NK-92 (cell line): ENCODE results near the gene NAGS.
"Not testable (repeated sequence)": the region's sequence is repeated elsewhere in the genome, so short reads cannot be mapped to it uniquely, and the experiment has no call there.

Source experiments
- DNase-seq: peaks from one replicate; lab custom pipeline; 2025; ENCODE audit not compliant: unreplicated experiment; lab: John Stamatoyannopoulos, UW

Gene NAGS

GRCh38 chr17:44038604-44039011 is 34.2 kb downstream of the NAGS start:
- DNase-seq: no peak

DNA sequence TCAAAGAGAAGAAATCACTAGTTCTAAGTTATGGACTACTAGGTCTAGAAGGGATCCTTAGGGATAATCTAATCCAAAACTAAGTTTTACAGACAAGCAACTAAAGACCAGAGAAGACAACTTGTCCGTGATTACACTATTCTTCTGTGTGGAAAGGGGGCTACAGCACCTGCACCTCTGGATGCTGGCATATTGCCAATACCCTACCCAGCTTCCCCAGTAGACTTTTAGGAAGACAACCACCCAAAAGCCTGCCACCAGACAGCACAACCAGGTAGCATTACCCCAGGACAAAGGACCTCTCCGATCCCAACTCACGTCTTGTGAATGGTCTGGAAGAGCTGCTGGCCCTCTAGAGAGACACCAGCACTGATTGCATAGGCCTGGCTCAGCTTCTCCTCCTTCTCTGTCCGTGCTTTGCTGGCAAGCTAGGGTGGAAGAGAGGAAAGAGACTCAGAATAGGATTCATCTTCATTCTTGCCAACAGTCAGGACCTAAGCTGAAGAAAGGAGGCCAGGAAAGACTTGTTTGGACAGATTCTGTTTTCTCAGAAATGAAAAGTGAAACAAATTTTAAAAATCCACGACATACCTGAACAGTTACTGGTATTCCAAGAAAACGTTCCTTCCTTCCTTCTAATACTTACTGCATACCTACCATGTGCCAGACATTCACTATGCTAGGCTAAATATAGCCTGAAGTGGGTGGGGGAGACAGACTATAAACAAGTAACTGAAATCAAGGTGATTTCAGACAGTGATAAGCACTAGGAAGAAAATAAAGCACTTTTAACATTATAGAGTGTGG is 35.6 kb downstream of the NAGS start:
- no peak for DNase-seq

- no peak for DNase-seq
Measured at GRCh38 chr17:44043272-44043696, 38.9 kb downstream of the NAGS start.

- DNase-seq: no peak
Measured at GRCh38 chr17:44044071-44044470, 39.6 kb downstream of the NAGS start.

GRCh38 chr17:44045486-44045885 is 41.1 kb downstream of the NAGS start:
- no peak for DNase-seq

GRCh38 chr17:44046893-44047292 is 42.5 kb downstream of the NAGS start:
- not testable (repeated sequence) for DNase-seq

GRCh38 chr17:44049294-44050060 is 45.1 kb downstream of the NAGS start:
- DNase-seq: no peak

DNA sequence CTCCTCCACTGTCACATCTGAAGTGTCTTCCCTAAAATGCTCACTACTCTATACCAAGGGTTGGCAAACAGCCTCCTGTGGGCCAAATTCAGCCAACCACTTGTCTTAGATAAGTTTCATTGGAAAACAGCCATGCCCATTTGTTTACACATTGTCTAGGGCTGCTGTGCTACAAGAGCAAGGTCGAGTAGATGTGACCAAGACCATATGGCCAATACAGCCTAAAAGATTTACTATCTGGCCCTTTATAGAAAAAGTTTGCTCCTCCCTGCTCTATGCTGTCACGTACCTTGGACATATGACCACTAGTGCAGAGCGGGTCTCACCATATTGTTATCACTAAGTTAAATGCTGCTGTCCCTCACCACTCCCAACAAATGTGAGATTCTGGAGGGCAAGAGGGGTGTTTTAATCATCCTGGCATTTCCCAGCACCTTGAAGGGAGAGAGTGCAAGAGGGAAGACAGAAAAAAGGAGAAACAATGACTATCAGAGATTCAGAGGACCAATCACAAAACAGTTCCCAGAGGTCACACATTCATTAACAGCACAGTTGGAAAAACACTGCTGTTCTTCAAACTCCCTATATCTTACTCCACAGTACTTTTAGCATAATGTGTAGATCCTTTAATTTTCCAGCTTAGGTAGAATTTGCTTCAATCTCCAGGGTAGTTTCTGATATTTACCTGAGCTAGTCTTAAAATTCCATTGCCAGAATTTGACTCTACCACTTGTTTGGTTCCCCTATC is 48.9 kb downstream of the NAGS start:
- DNase-seq: no peak
